ENCODE results near the gene OR4C15. TPM values are rescaled to one million over a fixed set of nuclear protein-coding genes. Genes with fewer than 3 reads are reported as not detected.

The OR4C15 gene
- total and polyA plus RNA-seq, 9 of the 15 experiments (the other 6 are each of a cell fraction or from before 2014, with no cell fraction given), result not detected

DNA sequence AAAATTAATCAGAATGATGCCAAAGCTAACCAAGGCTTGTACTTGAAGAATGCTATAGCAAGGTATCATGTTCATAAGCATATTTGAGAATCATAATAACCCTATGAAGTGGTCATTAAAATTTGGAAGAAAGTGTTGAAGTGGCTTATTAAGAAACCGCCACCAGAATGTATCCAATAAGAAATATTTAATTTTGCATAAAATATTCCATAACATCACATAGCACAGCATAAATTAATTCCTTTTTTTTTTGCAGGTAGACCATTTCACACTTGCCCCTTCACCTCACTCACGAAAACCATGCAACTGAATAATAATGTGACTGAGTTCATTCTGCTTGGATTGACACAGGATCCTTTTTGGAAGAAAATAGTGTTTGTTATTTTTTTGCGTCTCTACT lies 17.6 kb downstream of the OR4C15 start, which contains the start of gene OR4C16:
Gene OR4C16 (plus strand): TSS at position 301 of the 400 bp plus-strand sequence. CDS start 0 bp downstream, at position 301.
- 0% methylated on average over 3 of the region's 3 CpGs for WGBS (ENCODE audit: insufficient coverage, low coverage, missing lambda C conversion rate)
- TF ChIP-seq, protein P1, sequence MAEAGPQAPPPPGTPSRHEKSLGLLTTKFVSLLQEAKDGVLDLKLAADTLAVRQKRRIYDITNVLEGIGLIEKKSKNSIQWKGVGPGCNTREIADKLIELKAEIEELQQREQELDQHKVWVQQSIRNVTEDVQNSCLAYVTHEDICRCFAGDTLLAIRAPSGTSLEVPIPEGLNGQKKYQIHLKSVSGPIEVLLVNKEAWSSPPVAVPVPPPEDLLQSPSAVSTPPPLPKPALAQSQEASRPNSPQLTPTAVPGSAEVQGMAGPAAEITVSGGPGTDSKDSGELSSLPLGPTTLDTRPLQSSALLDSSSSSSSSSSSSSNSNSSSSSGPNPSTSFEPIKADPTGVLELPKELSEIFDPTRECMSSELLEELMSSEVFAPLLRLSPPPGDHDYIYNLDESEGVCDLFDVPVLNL (CRISPR knock-in tag; IDR thresholded peaks at IDR 0.05; ENCODE audit: low read depth), result no peak
- TF ChIP-seq KHSRP (IDR thresholded peaks at IDR 0.05) (no peak), ARNT (IDR thresholded peaks at IDR 0.05) (no peak), BCL6 (CRISPR knock-in tag; IDR thresholded peaks at IDR 0.05) (no peak), RBM25 (IDR thresholded peaks at IDR 0.05; ENCODE audit: low read depth, low read length, severe bottlenecking) (no peak), ZKSCAN3 (CRISPR knock-in tag; IDR thresholded peaks at IDR 0.05) (no peak), ZNF583 (CRISPR knock-in tag; IDR thresholded peaks at IDR 0.05) (no peak), NFXL1 (CRISPR knock-in tag; IDR thresholded peaks at IDR 0.05) (no peak), ZNF75A (CRISPR knock-in tag; IDR thresholded peaks at IDR 0.05) (no peak), ZKSCAN1 (IDR thresholded peaks at IDR 0.05; ENCODE audit: low read depth, low read length) (no peak), MXI1 (IDR thresholded peaks at IDR 0.05; ENCODE audit: low read depth, low read length) (no peak), SIN3B (IDR thresholded peaks at IDR 0.05; ENCODE audit: low read depth) (no peak), MIER1 (IDR thresholded peaks at IDR 0.05; ENCODE audit: low read depth) (no peak)
- TF ChIP-seq, protein P2, sequence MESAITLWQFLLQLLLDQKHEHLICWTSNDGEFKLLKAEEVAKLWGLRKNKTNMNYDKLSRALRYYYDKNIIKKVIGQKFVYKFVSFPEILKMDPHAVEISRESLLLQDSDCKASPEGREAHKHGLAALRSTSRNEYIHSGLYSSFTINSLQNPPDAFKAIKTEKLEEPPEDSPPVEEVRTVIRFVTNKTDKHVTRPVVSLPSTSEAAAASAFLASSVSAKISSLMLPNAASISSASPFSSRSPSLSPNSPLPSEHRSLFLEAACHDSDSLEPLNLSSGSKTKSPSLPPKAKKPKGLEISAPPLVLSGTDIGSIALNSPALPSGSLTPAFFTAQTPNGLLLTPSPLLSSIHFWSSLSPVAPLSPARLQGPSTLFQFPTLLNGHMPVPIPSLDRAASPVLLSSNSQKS (CRISPR knock-in tag; IDR thresholded peaks at IDR 0.05), result no peak
- TF ChIP-seq, protein P3, sequence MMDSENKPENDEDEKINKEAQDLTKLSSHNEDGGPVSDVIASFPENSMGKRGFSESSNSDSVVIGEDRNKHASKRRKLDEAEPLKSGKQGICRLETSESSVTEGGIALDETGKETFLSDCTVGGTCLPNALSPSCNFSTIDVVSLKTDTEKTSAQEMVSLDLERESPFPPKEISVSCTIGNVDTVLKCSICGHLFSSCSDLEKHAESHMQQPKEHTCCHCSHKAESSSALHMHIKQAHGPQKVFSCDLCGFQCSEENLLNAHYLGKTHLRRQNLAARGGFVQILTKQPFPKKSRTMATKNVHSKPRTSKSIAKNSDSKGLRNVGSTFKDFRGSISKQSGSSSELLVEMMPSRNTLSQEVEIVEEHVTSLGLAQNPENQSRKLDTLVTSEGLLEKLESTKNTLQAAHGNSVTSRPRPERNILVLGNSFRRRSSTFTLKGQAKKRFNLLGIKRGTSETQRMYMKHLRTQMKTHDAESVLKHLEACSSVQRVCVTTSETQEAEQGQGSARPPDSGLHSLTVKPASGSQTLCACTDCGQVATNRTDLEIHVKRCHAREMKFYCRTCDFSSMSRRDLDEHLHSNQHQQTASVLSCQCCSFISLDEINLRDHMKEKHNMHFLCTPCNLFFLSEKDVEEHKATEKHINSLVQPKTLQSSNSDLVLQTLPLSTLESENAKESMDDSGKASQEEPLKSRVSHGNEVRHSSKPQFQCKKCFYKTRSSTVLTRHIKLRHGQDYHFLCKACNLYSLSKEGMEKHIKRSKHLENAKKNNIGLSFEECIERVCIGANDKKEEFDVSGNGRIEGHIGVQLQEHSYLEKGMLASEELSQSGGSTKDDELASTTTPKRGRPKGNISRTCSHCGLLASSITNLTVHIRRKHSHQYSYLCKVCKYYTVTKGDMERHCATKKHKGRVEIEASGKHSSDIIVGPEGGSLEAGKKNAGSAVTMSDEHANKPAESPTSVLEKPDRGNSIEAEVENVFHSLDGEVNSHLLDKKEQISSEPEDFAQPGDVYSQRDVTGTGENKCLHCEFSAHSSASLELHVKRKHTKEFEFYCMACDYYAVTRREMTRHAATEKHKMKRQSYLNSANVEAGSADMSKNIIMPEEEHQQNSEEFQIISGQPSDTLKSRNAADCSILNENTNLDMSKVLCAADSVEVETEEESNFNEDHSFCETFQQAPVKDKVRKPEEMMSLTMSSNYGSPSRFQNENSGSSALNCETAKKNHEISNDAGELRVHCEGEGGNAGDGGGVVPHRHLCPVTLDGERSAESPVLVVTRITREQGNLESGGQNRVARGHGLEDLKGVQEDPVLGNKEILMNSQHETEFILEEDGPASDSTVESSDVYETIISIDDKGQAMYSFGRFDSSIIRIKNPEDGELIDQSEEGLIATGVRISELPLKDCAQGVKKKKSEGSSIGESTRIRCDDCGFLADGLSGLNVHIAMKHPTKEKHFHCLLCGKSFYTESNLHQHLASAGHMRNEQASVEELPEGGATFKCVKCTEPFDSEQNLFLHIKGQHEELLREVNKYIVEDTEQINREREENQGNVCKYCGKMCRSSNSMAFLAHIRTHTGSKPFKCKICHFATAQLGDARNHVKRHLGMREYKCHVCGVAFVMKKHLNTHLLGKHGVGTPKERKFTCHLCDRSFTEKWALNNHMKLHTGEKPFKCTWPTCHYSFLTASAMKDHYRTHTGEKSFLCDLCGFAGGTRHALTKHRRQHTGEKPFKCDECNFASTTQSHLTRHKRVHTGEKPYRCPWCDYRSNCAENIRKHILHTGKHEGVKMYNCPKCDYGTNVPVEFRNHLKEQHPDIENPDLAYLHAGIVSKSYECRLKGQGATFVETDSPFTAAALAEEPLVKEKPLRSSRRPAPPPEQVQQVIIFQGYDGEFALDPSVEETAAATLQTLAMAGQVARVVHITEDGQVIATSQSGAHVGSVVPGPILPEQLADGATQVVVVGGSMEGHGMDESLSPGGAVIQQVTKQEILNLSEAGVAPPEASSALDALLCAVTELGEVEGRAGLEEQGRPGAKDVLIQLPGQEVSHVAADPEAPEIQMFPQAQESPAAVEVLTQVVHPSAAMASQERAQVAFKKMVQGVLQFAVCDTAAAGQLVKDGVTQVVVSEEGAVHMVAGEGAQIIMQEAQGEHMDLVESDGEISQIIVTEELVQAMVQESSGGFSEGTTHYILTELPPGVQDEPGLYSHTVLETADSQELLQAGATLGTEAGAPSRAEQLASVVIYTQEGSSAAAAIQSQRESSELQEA (IDR thresholded peaks at IDR 0.05; ENCODE audit: low read depth), result no peak

More for the DNA sequence above, 17.6 kb downstream of the OR4C15 start, which contains the start of gene OR4C16:
- Histone ChIP-seq H3K36me3 (ENCODE audit: control insufficient read depth, insufficient read depth, low read length) (no peaks in the 10 kb centered on the region), H3K9me1 (ENCODE audit: control insufficient read depth, insufficient read depth, low read length) (no peaks in the 10 kb centered on the region), H2AFZ (ENCODE audit: low read depth, low read length) (no peak within 1 kb of the TSS), H3K27ac (ENCODE audit: extremely low read depth, low read depth, low read length) (no peak within 1 kb of the TSS), H3K4me3 (no peak within 1 kb of the TSS), H3K9me3 (replicated peaks; ENCODE audit: control insufficient read depth, insufficient read depth, low read depth, low read length) (no peaks in the 10 kb centered on the region), H3K4me1 (replicated peaks in 1 of 2; ENCODE audit: control insufficient read depth in 2 of 2, insufficient read depth in 2 of 2, low read length in 2 of 2) (no peaks in the 10 kb centered on the region), H4K20me1 (replicated peaks; ENCODE audit: control insufficient read depth, insufficient read depth, low read length) (no peaks in the 10 kb centered on the region), H3K9ac (ENCODE audit: insufficient read depth in 1 of 2, low read depth in 2 of 2, low read length in 2 of 2) (no peak within 1 kb of the TSS), H3K79me2 (ENCODE audit: control insufficient read depth, insufficient read depth, low read length) (no peaks in the 10 kb centered on the region), H3K4me2 (ENCODE audit: insufficient read depth, low read length) (no peak within 1 kb of the TSS), H3K27me3 (ENCODE audit: control insufficient read depth in 2 of 2, insufficient read depth in 2 of 2, low read length in 2 of 2) (no peaks in the 10 kb centered on the region)
- DNase-seq (ENCODE audit: extremely low read depth in 1 of 4, low spot score in 3 of 4) (no peak), ATAC-seq (no peak), FAIRE-seq (no peak)
- POLR2A ChIA-PET, result no interaction called here
- intact Hi-C loops (cut with micrococcal nuclease), result no loop called here
- in situ Hi-C loops (cut with MboI), result no loop called here
- no TSS peak for BruUV-seq (replicated peaks)
- CTCF ChIA-PET (ENCODE audit: low intra/inter-chr PET ratio), result no interaction called here
